NCI-H446 (cell line): ENCODE measurements around the gene PADI2.

ENCODE experiments used
- DNase-seq, 2 experiments: peaks; one replicate each; lab custom pipeline; 2025; lab: John Stamatoyannopoulos, UW

Gene PADI2

GRCh38 chr1:17018849-17019248, 100.4 kb downstream of the PADI2 start:
- no peak for DNase-seq

DNA sequence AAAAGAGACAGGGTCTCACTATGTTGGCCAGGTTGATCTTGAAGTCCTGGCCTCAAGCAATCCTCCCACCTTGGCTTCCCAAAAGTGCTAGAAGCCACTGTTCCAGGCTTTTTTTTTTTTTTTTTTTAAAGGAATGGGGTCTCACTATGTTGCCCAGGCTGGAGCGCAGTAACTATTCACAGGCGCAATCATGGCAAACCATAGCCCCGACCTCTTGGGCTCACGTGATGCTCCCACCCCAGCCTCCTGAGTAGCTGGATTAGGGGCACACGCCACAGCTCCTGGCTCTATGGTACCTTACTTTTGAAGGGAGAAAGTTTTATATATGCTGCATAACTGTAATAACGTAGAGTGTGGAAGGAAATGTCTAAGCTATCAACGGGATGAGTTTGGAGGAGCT, 101.8 kb downstream of the PADI2 start:
- no peak for DNase-seq
